Renal pelvis (tissue), 3 donors: Measurements from ENCODE around the gene DNLZ. TPM values are rescaled to one million over a fixed set of nuclear protein-coding genes. Genes with fewer than 3 reads are reported as not detected.

Experiments
- polyA plus RNA-seq, 3 donors: library from polyadenylated mRNA; unstranded; fragments of 120-200 nt; gene quantifications; one replicate each; pipeline ENCODE4 v1.2.1, GENCODE V29; 2013; ENCODE audit not compliant: insufficient read length in 3 of 3

The DNLZ gene
- polyA plus RNA-seq, 3 donors = 5.9 to 21.2 (median 17.2) TPM

Other genes with a start within 250 kb of the DNLZ start
- 10 to 100 TPM; 19.9 to 24.5 (median 23.2) TPM for gene TMEM250, start 244.9 kb downstream of the DNLZ start, polyA plus RNA-seq
- not detected for gene LHX3, start 158.6 kb downstream of the DNLZ start, polyA plus RNA-seq
- 10 to 100 TPM; 17.4 to 19.2 (median 18.8) TPM for gene QSOX2, start 117.9 kb downstream of the DNLZ start, polyA plus RNA-seq
- gene CCDC187, start 59.6 kb downstream of the DNLZ start, polyA plus RNA-seq = 1 to 10 TPM; 2.7 to 4.6 (median 3.6) TPM
- 10 to 100 TPM; 41.2 to 59.6 (median 46.7) TPM for gene GPSM1, start 36.2 kb downstream of the DNLZ start, polyA plus RNA-seq
- gene CARD9, start 9.9 kb upstream of the DNLZ start, polyA plus RNA-seq = 1 to 10 TPM; 1.9 to 2.8 (median 2.1) TPM
- gene SNAPC4, start 36.4 kb upstream of the DNLZ start, polyA plus RNA-seq = 10 to 100 TPM; 12.4 to 15.1 (median 13.7) TPM
- gene ENTR1, start 46.9 kb upstream of the DNLZ start, polyA plus RNA-seq = 10 to 100 TPM; 45.2 to 55.1 (median 54.5) TPM
- gene PMPCA, start 46.9 kb upstream of the DNLZ start, polyA plus RNA-seq = 10 to 100 TPM; 57.9 to 76.6 (median 60.2) TPM
- gene INPP5E, start 76.1 kb upstream of the DNLZ start, polyA plus RNA-seq = 10 to 100 TPM; 15.6 to 18.5 (median 17.7) TPM
- gene SEC16A, start 119.3 kb upstream of the DNLZ start, polyA plus RNA-seq = 10 to 100 TPM; 64.6 to 70.4 (median 68.1) TPM
- gene NOTCH1, start 182.3 kb upstream of the DNLZ start, polyA plus RNA-seq = 10 to 100 TPM; 36.9 to 41.8 (median 40.9) TPM